ENCODE measurements around the gene PDHB. TPM values are rescaled to one million over a fixed set of nuclear protein-coding genes. Genes with fewer than 3 reads are reported as not detected.

The PDHB gene
- total RNA-seq: 100 to 1,000 TPM in 2 of 8 experiments, 10 to 100 TPM in 6; 48.7 to 122 (median 80.9) TPM

DNA sequence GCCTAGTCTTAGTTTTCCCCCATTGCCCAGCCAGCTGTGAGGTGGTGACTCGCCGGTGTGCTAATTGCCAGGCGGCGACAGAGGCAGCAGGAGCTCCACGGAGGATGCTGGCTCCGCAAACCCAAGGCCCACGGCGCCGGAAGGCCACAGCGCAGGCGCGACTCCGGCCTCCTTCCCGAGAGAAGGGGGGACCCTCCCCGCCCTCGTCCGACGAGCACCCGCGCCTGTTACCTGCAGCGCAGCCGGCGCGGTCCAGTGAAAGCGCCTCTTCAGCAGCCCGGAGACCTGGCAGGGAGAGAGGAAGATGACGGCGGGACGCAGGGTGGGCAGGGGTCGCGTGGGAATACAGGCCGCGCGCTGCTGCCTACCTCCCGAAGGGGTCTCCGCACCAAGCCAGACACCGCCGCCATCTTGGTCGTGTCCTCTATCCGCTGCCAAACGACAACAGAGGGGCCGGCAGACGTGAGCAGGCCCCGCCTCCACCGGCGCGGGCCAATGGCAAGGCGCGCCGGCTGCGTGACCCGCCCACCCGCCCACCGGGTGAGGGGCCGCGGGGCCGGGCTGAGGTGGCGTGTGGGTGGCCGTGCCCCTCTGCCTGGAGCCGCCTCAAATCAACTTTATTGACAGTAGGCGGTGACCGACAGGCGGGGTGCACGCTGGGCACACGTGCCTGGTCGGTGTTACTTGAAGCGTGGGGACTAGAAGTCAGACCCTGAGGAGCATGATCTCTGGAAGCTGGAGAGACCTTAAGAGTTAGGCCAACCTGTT is at the start of gene PDHB:
Gene PDHB, minus strand, starts transcription at position 433 of the 768 bp plus-strand sequence. Its CDS starts 23 bp downstream, at position 410.
- Histone ChIP-seq H3K4me1 (replicated peaks in 1 of 2) (peaks cover 11 to 17% of the 10 kb centered on the region in 2 donors), H3K27ac (peak within 1 kb of the TSS; percentile 98 to 99), H3K4me3 (peak within 1 kb of the TSS; percentile 82 to 99 (median 97))
- in situ Hi-C loops (cut with MboI; ENCODE audit: low pct_unique_long_range_greater_than_20kb in 2 of 9, low sequenced_read_pairs in 9 of 9, unreplicated experiment in 9 of 9): no loop called here
- peak; percentile 86 to 96 (median 94) for ATAC-seq (replicated peaks in 6 of 8)
- WGBS, 10 experiments: 0% methylated on average over 2 to 6 of the region's 67 CpGs; no CpG with 5 or more reads in 4 of the 10 experiments

DNA sequence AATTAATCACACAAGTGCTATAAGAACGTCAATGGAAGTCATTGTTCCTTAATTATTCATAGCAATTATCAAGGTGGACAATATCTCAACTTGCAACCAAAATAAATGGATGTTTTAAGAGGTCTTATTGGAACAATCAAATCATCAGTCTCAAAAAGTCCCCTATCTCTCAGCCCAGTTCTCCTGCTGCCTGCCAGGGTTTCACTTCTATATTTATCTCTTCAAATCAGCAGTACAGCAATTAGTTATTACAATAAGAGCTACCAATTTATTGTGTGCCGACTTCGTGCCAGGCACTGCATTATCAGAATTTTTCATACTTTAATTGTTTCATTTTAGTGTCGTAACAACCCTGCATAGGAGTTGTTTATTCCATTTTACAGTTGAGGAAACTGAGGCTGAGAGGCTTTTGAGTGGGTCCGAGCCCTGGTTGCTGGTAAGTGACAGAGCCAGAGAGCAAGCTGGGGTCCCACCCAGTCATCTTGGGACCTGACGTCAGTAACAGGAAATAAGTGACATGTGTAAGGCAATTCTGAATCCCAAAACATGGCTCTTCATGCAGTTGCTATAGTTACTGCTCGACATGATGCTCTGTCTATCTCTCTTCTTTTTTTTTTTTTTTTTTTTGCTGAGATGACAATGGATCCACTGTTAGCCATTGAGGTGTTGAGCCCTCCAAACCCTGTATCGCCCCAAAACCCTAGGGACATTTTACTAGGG is 49.4 kb upstream of the PDHB start:
- no peaks in the 10 kb centered on the region for H3K4me1 ChIP-seq (replicated peaks in 1 of 2)
- no peak overlapping the region for H3K27ac ChIP-seq
- in situ Hi-C loops (cut with MboI; ENCODE audit: low pct_unique_long_range_greater_than_20kb in 2 of 9, low sequenced_read_pairs in 9 of 9, unreplicated experiment in 9 of 9): no loop called here
- 30 to 94% (median 76%) methylated on average over 2 to 8 of the region's 8 CpGs for WGBS, 10 experiments
- peak in 1 of 8 experiments; percentile 30 for ATAC-seq (replicated peaks in 6 of 8)
- H3K4me3 ChIP-seq: no peak overlapping the region

DNA sequence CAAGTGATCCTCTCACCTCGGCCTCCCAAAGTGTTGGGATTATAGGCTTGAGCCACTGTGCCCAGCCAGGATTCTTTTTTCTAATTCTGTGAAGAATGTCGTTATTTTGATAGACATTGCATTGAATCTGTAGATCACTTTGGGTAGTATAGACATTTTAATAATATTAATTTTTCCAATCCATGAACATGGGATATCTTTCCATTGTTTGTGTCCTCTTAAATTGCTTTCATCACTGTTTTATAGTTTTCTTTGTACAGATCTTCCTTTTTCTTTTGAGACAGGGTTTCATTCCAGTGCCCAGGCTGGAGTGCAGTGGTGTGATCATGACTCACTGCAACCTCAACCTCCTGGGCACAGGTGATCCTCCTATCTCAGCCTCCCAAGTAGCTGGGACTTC is 46.7 kb upstream of the PDHB start:
- in situ Hi-C loops (cut with MboI; ENCODE audit: low pct_unique_long_range_greater_than_20kb in 2 of 9, low sequenced_read_pairs in 9 of 9, unreplicated experiment in 9 of 9): no loop called here
- no peak for ATAC-seq (replicated peaks in 6 of 8)
- Histone ChIP-seq H3K27ac (no peak overlapping the region), H3K4me1 (replicated peaks in 1 of 2) (peaks cover 1 to 5% of the 10 kb centered on the region in 2 donors), H3K4me3 (no peak overlapping the region)
- 67 to 100% (median 100%) methylated on average over 1 to 2 of the region's 2 CpGs; no CpG with 5 or more reads in 7 of the 10 experiments for WGBS, 10 experiments

- ATAC-seq (replicated peaks in 6 of 8): no peak
- H3K4me3 ChIP-seq: no peak overlapping the region
- peaks cover 14 to 16% of the 10 kb centered on the region in 2 donors for H3K4me1 ChIP-seq (replicated peaks in 1 of 2)
- H3K27ac ChIP-seq: no peak overlapping the region
- in situ Hi-C loops (cut with MboI; ENCODE audit: low pct_unique_long_range_greater_than_20kb in 2 of 9, low sequenced_read_pairs in 9 of 9, unreplicated experiment in 9 of 9): no loop called here
- WGBS, 10 experiments: 20 to 100% (median 92%) methylated on average over 1 to 2 of the region's 2 CpGs; no CpG with 5 or more reads in 5 of the 10 experiments
Observed at GRCh38 chr3:58478781-58479180, 45.1 kb upstream of the PDHB start.

GRCh38 chr3:58474967-58475578 is 41.4 kb upstream of the PDHB start:
- ATAC-seq (replicated peaks in 6 of 8): peak in 3 of 8 experiments; percentile 46 to 57 (median 53)
- Histone ChIP-seq H3K4me3 (no peak overlapping the region), H3K27ac (peak overlapping the region; percentile 6 to 57), H3K4me1 (replicated peaks in 1 of 2) (peaks cover 26 to 29% of the 10 kb centered on the region in 2 donors)
- 48 to 100% (median 65%) methylated on average over 1 to 3 of the region's 3 CpGs; no CpG with 5 or more reads in 1 of the 10 experiments for WGBS, 10 experiments
- in situ Hi-C loops (cut with MboI; ENCODE audit: low pct_unique_long_range_greater_than_20kb in 2 of 9, low sequenced_read_pairs in 9 of 9, unreplicated experiment in 9 of 9): no loop called here

DNA sequence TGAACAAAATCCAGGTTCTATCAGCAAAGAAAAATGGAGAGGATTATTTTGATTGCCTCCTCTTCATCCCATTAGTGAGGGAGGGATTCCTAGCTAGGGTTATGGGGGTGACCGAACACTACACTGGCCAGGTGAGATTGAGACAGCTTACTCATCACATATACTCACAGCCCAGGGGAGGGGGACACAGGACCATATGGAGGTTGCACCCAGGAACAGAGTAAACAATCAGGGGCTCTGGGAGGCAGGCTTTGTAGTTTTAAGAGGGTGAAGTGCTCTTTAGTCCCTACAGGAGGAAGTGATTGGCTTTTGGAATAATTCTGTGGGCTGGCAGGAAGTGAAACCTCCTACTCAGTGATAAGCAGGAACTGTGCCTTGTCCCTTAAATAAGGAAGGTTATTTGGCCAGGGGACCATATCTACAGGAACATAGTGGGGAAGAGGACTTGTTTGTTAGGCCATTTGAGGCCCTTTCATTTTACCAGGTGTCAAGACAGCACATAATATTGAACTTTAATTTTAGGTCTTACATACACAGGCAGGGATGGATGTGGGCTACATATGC is 40.8 kb upstream of the PDHB start:
- H3K4me1 ChIP-seq (replicated peaks in 1 of 2): peaks cover 26 to 29% of the 10 kb centered on the region in 2 donors
- H3K4me3 ChIP-seq: no peak overlapping the region
- ATAC-seq (replicated peaks in 6 of 8): no peak
- in situ Hi-C loops (cut with MboI; ENCODE audit: low pct_unique_long_range_greater_than_20kb in 2 of 9, low sequenced_read_pairs in 9 of 9, unreplicated experiment in 9 of 9): no loop called here
- peak overlapping the region in 1 of 2 donors; percentile 6 for H3K27ac ChIP-seq
- WGBS, 10 experiments: 100% methylated on average over 1 of the region's 1 CpG; no CpG with 5 or more reads in 4 of the 10 experiments

GRCh38 chr3:58473275-58473674 is 39.6 kb upstream of the PDHB start:
- Histone ChIP-seq H3K27ac (no peak overlapping the region), H3K4me1 (replicated peaks in 1 of 2) (peaks cover 26 to 37% of the 10 kb centered on the region in 2 donors), H3K4me3 (no peak overlapping the region)
- in situ Hi-C loops (cut with MboI; ENCODE audit: low pct_unique_long_range_greater_than_20kb in 2 of 9, low sequenced_read_pairs in 9 of 9, unreplicated experiment in 9 of 9): no loop called here
- no peak for ATAC-seq (replicated peaks in 6 of 8)
- 80 to 100% (median 83%) methylated on average over 1 of the region's 1 CpG; no CpG with 5 or more reads in 3 of the 10 experiments for WGBS, 10 experiments

GRCh38 chr3:58471025-58471887 is 37.6 kb upstream of the PDHB start:
- in situ Hi-C loops (cut with MboI; ENCODE audit: low pct_unique_long_range_greater_than_20kb in 2 of 9, low sequenced_read_pairs in 9 of 9, unreplicated experiment in 9 of 9): no loop called here
- peak overlapping the region; percentile 2 to 21 for H3K27ac ChIP-seq
- peak; percentile 83 to 98 (median 92) for ATAC-seq (replicated peaks in 6 of 8)
- H3K4me3 ChIP-seq: no peak overlapping the region
- WGBS, 10 experiments: 0 to 94% (median 65%) methylated on average over 1 to 10 of the region's 10 CpGs; no CpG with 5 or more reads in 2 of the 10 experiments
- peaks cover 26 to 37% of the 10 kb centered on the region in 2 donors for H3K4me1 ChIP-seq (replicated peaks in 1 of 2)

DNA sequence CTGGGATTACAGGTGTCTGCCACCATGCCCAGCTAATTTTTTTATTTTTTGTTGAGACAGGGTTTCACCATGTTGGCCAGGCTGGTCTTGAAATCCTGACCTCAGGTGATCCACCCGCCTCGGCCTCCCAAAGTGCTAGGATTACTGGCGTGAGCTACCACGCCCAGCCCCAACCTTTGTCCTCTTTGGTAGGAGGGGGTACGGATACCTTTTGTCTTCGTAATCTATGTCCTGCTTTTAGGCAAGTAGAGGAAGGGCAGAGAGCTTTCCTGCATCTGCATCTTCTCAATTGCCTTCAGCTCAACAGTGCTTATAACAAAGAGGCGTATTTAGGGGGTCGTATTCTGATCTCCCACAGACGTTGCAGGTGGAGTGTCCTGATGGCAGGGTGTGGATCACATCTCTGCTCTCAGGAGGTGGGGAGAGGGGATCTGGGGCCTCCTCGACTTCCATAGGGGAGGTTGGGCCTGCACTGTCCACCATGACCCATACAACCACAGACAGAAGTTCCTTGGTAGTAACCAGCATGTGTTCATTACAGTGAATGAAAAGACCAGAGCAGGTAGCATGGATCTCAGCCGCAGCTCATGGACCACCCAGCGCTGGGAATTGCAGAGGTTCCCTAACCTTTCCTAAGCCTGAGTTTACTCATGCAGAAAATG is 36.9 kb upstream of the PDHB start:
- Histone ChIP-seq H3K4me3 (no peak overlapping the region), H3K27ac (peak overlapping the region in 1 of 2 donors; percentile 21), H3K4me1 (replicated peaks in 1 of 2) (peaks cover 26 to 33% of the 10 kb centered on the region in 2 donors)
- ATAC-seq (replicated peaks in 6 of 8): no peak
- in situ Hi-C loops (cut with MboI; ENCODE audit: low pct_unique_long_range_greater_than_20kb in 2 of 9, low sequenced_read_pairs in 9 of 9, unreplicated experiment in 9 of 9): no loop called here
- WGBS, 10 experiments: 82 to 100% (median 99%) methylated on average over 2 to 7 of the region's 12 CpGs; no CpG with 5 or more reads in 4 of the 10 experiments

- peak in 1 of 8 experiments; percentile 22 for ATAC-seq (replicated peaks in 6 of 8)
- in situ Hi-C loops (cut with MboI; ENCODE audit: low pct_unique_long_range_greater_than_20kb in 2 of 9, low sequenced_read_pairs in 9 of 9, unreplicated experiment in 9 of 9): no loop called here
- Histone ChIP-seq H3K4me1 (replicated peaks in 1 of 2) (peaks cover 13 to 21% of the 10 kb centered on the region in 2 donors), H3K4me3 (no peak overlapping the region), H3K27ac (no peak overlapping the region)
- WGBS, 10 experiments: 0 to 93% (median 51%) methylated on average over 2 to 4 of the region's 4 CpGs; no CpG with 5 or more reads in 2 of the 10 experiments
Observed at GRCh38 chr3:58469096-58469495, 35.5 kb upstream of the PDHB start.

DNA sequence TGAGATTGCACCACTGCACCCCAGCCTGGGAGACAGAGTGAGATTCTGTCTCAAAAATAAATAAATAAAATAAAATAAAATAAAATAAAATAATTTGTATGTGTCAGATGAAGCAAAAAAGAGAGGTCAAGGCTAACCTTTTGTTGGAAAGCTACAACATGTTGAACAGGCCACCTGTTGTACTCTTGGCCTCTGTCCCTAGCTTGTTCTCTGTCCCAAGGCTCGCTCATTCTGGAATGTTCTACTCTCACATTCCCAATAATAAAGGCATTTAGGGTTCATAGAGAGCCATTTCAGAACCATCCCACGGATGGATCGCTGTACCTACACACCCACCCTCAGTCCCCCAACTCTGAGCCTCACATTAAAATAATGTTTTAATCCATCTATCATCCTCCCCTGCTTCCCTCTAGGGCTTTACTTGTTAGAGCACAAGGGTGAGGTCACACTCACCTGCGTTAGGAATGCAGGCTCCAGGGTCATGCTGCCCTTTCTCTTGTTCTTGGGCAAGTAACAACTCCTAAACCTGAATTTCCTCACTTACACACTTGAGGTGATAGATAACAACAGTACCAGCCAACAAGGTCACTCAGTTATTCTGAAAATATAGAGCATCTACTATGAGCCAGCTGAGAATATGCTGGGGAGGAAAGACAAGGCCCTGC is 33.4 kb upstream of the PDHB start:
- H3K27ac ChIP-seq: no peak overlapping the region
- no peak overlapping the region for H3K4me3 ChIP-seq
- ATAC-seq (replicated peaks in 6 of 8): no peak
- peaks cover 13 to 21% of the 10 kb centered on the region in 2 donors for H3K4me1 ChIP-seq (replicated peaks in 1 of 2)
- in situ Hi-C loops (cut with MboI; ENCODE audit: low pct_unique_long_range_greater_than_20kb in 2 of 9, low sequenced_read_pairs in 9 of 9, unreplicated experiment in 9 of 9): no loop called here
- 67 to 100% (median 93%) methylated on average over 1 to 4 of the region's 4 CpGs; no CpG with 5 or more reads in 1 of the 10 experiments for WGBS, 10 experiments
